Panc1 (cell line): ENCODE data around the gene KATNAL1.

Experiments used
- CTCF ChIP-seq: fragments of 450-650 bp; IDR thresholded peaks from 2 replicates; pipeline ENCODE4 v1.5.1; 2017; ENCODE audit warnings: mild to moderate bottlenecking
- POLR2AphosphoS5 ChIP-seq: IDR thresholded peaks from 2 replicates; pipeline ENCODE4 v1.6.1; 2012; ENCODE audit warnings: mild to moderate bottlenecking, low read depth, low read length, moderate library complexity
- REST ChIP-seq, 2 experiments: IDR thresholded peaks; 2 replicates each; pipeline ENCODE4 v1.6.1; 2011 to 2012; ENCODE audit warnings: low read depth in 2 of 2, control low read depth in 1 of 2, low read length in 1 of 2, mild to moderate bottlenecking in 1 of 2, moderate library complexity in 1 of 2; ENCODE audit not compliant: insufficient read depth in 1 of 2

GRCh38 chr13:30319130-30319529 lies 11.8 kb upstream of the KATNAL1 start:
- TF ChIP-seq POLR2AphosphoS5 (no peak), CTCF (no peak), REST (IDR thresholded peaks at IDR 0.05; ENCODE audit: insufficient read depth in 1 of 2, low read depth in 2 of 2, low read length in 1 of 2) (no peak)
